ENCODE results near the gene FGF14. TPM values are rescaled to one million over a fixed set of nuclear protein-coding genes. Genes with fewer than 3 reads are reported as not detected.
"Not testable (repeated sequence)": the region's sequence is repeated elsewhere in the genome, so short reads cannot be mapped to it uniquely, and the experiment has no call there.

Gene FGF14
- polyA plus RNA-seq, 1 donor: 0.04 TPM

- no peak for DNase-seq
Measured at GRCh38 chr13:102131246-102131645, 270.6 kb downstream of the FGF14 start.

GRCh38 chr13:102128216-102128810 is 273.5 kb downstream of the FGF14 start:
- DNase-seq: no peak

- no peak for DNase-seq
Measured at GRCh38 chr13:102127153-102127552, 274.7 kb downstream of the FGF14 start.

- DNase-seq: no peak
Measured at GRCh38 chr13:102122147-102122546, 279.7 kb downstream of the FGF14 start.

- no peak for DNase-seq
Measured at GRCh38 chr13:102117175-102117831, 284.5 kb downstream of the FGF14 start.

GRCh38 chr13:102103469-102103868 is 298.4 kb downstream of the FGF14 start:
- no peak for DNase-seq

- no peak for DNase-seq
Measured at GRCh38 chr13:102100234-102100633, 301.6 kb downstream of the FGF14 start.

- no peak for DNase-seq
Measured at GRCh38 chr13:102097708-102098107, 304.1 kb downstream of the FGF14 start.

- not testable (repeated sequence) for DNase-seq
Measured at GRCh38 chr13:102093288-102093687, 308.6 kb downstream of the FGF14 start.

GRCh38 chr13:102091231-102091630 is 310.6 kb downstream of the FGF14 start:
- no peak for DNase-seq

GRCh38 chr13:102090532-102090931 is 311.3 kb downstream of the FGF14 start:
- DNase-seq: no peak

GRCh38 chr13:102089722-102090121 is 312.1 kb downstream of the FGF14 start:
- DNase-seq: no peak

GRCh38 chr13:102089177-102089576 is 312.7 kb downstream of the FGF14 start:
- DNase-seq: no peak

- DNase-seq: no peak
Measured at GRCh38 chr13:102073251-102073650, 328.6 kb downstream of the FGF14 start.

- no peak for DNase-seq
Measured at GRCh38 chr13:102071711-102072110, 330.1 kb downstream of the FGF14 start.

- not testable (repeated sequence) for DNase-seq
Measured at GRCh38 chr13:102068323-102068722, 333.5 kb downstream of the FGF14 start.

- no peak for DNase-seq
Measured at GRCh38 chr13:102055090-102055779, 346.6 kb downstream of the FGF14 start.

GRCh38 chr13:102049853-102050252 is 352.0 kb downstream of the FGF14 start:
- DNase-seq: no peak

- DNase-seq: no peak
Measured at GRCh38 chr13:102045731-102046130, 356.1 kb downstream of the FGF14 start.

GRCh38 chr13:102042746-102043145 is 359.1 kb downstream of the FGF14 start:
- DNase-seq: no peak

- no peak for DNase-seq
Measured at GRCh38 chr13:102041544-102041943, 360.3 kb downstream of the FGF14 start.

- no peak for DNase-seq
Measured at GRCh38 chr13:102040812-102041211, 361.0 kb downstream of the FGF14 start.

- no peak for DNase-seq
Measured at GRCh38 chr13:102039264-102039663, 362.6 kb downstream of the FGF14 start.

- no peak for DNase-seq
Measured at GRCh38 chr13:102038787-102039186, 363.1 kb downstream of the FGF14 start.
